GM18858 (cell line): ENCODE results near the gene AVL9.
"Not testable (repeated sequence)": the region's sequence is repeated elsewhere in the genome, so short reads cannot be mapped to it uniquely, and the experiment has no call there.

Experiments
- ATAC-seq: cut with Tn5 transposase; IDR thresholded peaks from one replicate; pipeline ENCODE4 v1.9.1; 2021; ENCODE audit not compliant: unreplicated experiment

The AVL9 gene

DNA sequence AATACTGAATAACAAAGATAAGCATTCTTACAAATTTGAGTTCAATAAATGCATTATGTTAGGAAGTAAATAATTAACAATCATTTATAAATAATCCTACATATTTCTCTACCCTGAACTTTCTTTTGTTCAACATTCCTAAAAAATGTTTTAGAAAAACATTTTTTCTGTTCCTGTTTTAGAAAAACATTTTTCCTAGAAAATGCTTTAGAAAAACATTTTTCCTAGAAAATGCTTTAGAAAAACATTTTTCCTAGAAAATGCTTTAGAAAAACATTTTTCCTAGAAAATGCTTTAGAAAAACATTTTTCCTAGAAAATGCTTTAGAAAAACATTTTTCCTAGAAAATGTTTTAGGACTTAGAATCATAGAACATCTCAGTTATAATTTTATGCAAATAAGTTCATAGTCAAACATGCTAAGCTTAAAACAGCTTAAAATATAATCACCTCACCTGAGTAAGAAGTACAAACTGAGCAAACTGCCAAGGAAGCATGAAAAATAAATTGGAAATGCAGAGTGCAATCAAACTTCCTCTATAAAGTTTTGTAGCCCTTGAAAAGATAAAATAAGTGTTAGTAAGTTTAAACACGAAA is 139.6 kb downstream of the AVL9 start:
- ATAC-seq: not testable (repeated sequence)

DNA sequence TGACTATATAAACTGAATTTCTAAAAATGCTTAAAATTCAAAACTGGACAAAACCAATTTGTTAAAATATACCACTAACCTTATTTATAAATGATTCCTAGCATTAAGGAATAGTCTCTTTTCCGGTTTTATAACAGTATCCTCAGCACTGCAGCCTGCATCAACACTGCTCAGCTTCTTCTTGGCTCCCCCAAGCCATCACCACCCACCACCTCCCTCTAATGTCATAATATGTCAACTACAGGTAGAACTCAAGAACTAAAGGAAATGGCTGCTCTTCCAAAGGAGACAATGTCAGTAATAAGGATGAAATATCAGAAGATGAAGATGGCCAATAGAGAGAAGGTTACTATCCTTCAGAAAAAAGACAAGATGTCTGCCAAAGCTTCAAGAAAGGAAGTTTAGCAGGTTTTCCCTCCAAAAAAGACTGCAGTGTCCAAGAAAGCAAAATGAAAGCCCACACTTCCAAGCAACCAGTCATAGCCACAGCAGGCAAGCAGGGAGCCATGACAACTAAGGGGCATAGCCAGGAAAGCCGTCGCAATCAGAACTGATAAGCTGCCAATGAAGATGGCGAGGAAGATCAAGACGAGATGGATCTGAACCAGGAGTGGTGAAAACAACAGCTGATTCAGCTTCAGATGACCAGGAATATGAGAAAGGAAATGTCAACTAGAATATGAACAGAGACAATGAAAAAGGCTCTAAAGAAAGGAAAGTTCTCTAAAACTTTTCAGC is 141.6 kb downstream of the AVL9 start:
- not testable (repeated sequence) for ATAC-seq

DNA sequence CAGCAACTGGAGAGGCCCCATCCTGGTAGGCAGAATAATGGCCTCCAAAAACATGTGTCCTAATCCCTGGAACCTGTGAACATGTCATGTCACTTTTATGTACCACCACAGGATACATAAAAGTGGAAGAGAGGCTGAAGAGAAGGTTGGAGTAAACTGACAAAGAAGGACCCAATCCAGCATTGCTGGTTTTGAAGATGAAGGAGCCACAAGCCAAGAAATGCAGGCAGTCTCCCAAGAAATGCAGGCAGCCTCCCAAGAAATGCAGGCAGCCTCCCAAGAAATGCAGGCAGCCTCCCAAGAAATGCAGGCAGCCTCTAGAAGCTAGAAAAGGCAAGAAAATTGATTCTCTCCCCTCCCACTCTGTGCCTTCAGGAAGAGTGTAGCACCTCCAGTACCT is 142.3 kb downstream of the AVL9 start:
- not testable (repeated sequence) for ATAC-seq
